Activated T-cell treated with anti-CD3 and anti-CD28 coated beads for 4 hours (primary cell): ENCODE data around the gene SEC22A.
A peak's percentile ranks its signal among the peaks of the same experiment; 100 is the strongest.

Experiments used
- DNase-seq: peaks from one replicate; pipeline ENCODE4 v3.0.0-alpha.2; 2020

SEC22A gene

GRCh38 chr3:123201557-123202427 is at the start of gene SEC22A:
SEC22A (plus strand) TSS chr3:123201943; CDS start chr3:123209218, 7,275 bp downstream.
- peak; percentile 92 for DNase-seq

GRCh38 chr3:123152687-123153086 is 49.1 kb upstream of the SEC22A start:
- no peak for DNase-seq

- DNase-seq, result no peak
Observed at GRCh38 chr3:123153125-123154019, 48.4 kb upstream of the SEC22A start.

GRCh38 chr3:123154020-123154985 is 47.4 kb upstream of the SEC22A start:
- no peak for DNase-seq

GRCh38 chr3:123155471-123156011 is 46.2 kb upstream of the SEC22A start:
- DNase-seq, result no peak

GRCh38 chr3:123156276-123156995 is 45.3 kb upstream of the SEC22A start:
- no peak for DNase-seq

GRCh38 chr3:123157209-123157597 is 44.5 kb upstream of the SEC22A start:
- no peak for DNase-seq

- DNase-seq, result no peak
Observed at GRCh38 chr3:123157598-123158287, 44.0 kb upstream of the SEC22A start.

GRCh38 chr3:123158330-123158729 is 43.4 kb upstream of the SEC22A start:
- DNase-seq, result no peak

GRCh38 chr3:123158899-123159390 is 42.8 kb upstream of the SEC22A start:
- DNase-seq, result no peak

- DNase-seq, result no peak
Observed at GRCh38 chr3:123159926-123160635, 41.7 kb upstream of the SEC22A start.

GRCh38 chr3:123161167-123161566 is 40.6 kb upstream of the SEC22A start:
- DNase-seq, result no peak

- DNase-seq, result no peak
Observed at GRCh38 chr3:123163141-123163540, 38.6 kb upstream of the SEC22A start.

- no peak for DNase-seq
Observed at GRCh38 chr3:123165163-123165562, 36.6 kb upstream of the SEC22A start.

GRCh38 chr3:123167686-123168085 is 34.1 kb upstream of the SEC22A start:
- DNase-seq, result no peak

GRCh38 chr3:123168122-123168521 is 33.6 kb upstream of the SEC22A start:
- no peak for DNase-seq

- no peak for DNase-seq
Observed at GRCh38 chr3:123168605-123169004, 33.1 kb upstream of the SEC22A start.

- DNase-seq, result no peak
Observed at GRCh38 chr3:123169492-123169929, 32.2 kb upstream of the SEC22A start.

GRCh38 chr3:123169930-123170329 is 31.8 kb upstream of the SEC22A start:
- DNase-seq, result no peak

GRCh38 chr3:123180791-123181190 is 21.0 kb upstream of the SEC22A start:
- no peak for DNase-seq
